H4 (cell line): Measurements from ENCODE around the gene LCP2. TPM values are rescaled to one million over a fixed set of nuclear protein-coding genes. Genes with fewer than 3 reads are reported as not detected.
"Not testable (repeated sequence)": the region's sequence is repeated elsewhere in the genome, so short reads cannot be mapped to it uniquely, and the experiment has no call there.

ENCODE experiments used
- DNase-seq: peaks from one replicate; pipeline ENCODE4 v3.0.0-alpha.2; 2015; ENCODE audit warnings: low spot score
- total RNA-seq: library from RNA; depleted of rRNA; stranded (reverse); fragments of >200 nt; shearing (Covaris generic); gene quantifications from 2 replicates; pipeline ENCODE4 v1.2.3, GENCODE V29; 2014

The LCP2 gene
- total RNA-seq, 1 experiment from 2014 or later = 0.68 TPM

GRCh38 chr5:170248172-170248930 lies 49.2 kb downstream of the LCP2 start:
- DNase-seq = no peak

- no peak for DNase-seq
Observed at GRCh38 chr5:170247363-170247762, 50.2 kb downstream of the LCP2 start.

- no peak for DNase-seq
Observed at GRCh38 chr5:170246126-170246870, 51.3 kb downstream of the LCP2 start.

GRCh38 chr5:170245436-170245835 lies 52.1 kb downstream of the LCP2 start:
- not testable (repeated sequence) for DNase-seq

GRCh38 chr5:170238456-170239196 lies 59.0 kb downstream of the LCP2 start:
- no peak for DNase-seq

- no peak for DNase-seq
Observed at GRCh38 chr5:170235876-170236864, 61.4 kb downstream of the LCP2 start.

GRCh38 chr5:170233358-170233892 lies 64.2 kb downstream of the LCP2 start:
- no peak for DNase-seq

GRCh38 chr5:170232786-170233185 lies 64.8 kb downstream of the LCP2 start, which contains the start of gene C5orf58:
Gene C5orf58 (plus strand): TSS chr5:170232985. CDS start chr5:170234977, 1,992 bp downstream.
- no peak for DNase-seq

- no peak for DNase-seq
Observed at GRCh38 chr5:170228762-170229435, 68.7 kb downstream of the LCP2 start.

- no peak for DNase-seq
Observed at GRCh38 chr5:170226661-170227060, 70.9 kb downstream of the LCP2 start.

- DNase-seq = no peak
Observed at GRCh38 chr5:170226129-170226615, 71.4 kb downstream of the LCP2 start.

- DNase-seq = peak; percentile 40
Observed at GRCh38 chr5:170225326-170226128, 72.0 kb downstream of the LCP2 start.

GRCh38 chr5:170223906-170224305 lies 73.7 kb downstream of the LCP2 start:
- DNase-seq = no peak

GRCh38 chr5:170223360-170223759 lies 74.2 kb downstream of the LCP2 start:
- no peak for DNase-seq

GRCh38 chr5:170221327-170221741 lies 76.2 kb downstream of the LCP2 start:
- DNase-seq = no peak

- no peak for DNase-seq
Observed at GRCh38 chr5:170220191-170220590, 77.4 kb downstream of the LCP2 start.

- peak; percentile 45 for DNase-seq
Observed at GRCh38 chr5:170219615-170220014, 78.0 kb downstream of the LCP2 start.

GRCh38 chr5:170218726-170219125 lies 78.9 kb downstream of the LCP2 start:
- DNase-seq = no peak

- no peak for DNase-seq
Observed at GRCh38 chr5:170217831-170218230, 79.7 kb downstream of the LCP2 start.
